Activated CD4-positive, alpha-beta T cell treated with anti-CD3 and anti-CD28 coated beads for 24 hours (primary cell): ENCODE data around the gene AP2A2.

ENCODE experiments used
- DNase-seq, 2 donors: peaks; one replicate each; pipeline ENCODE4 v3.0.0-alpha.2; 2020; ENCODE audit warnings: low read depth in 2 of 2

Gene AP2A2

GRCh38 chr11:996681-997080, 71.0 kb downstream of the AP2A2 start:
- DNase-seq: no peak

GRCh38 chr11:997907-998306, 72.2 kb downstream of the AP2A2 start:
- no peak for DNase-seq

- no peak for DNase-seq
Observed at GRCh38 chr11:999009-999408, 73.3 kb downstream of the AP2A2 start.

- DNase-seq: no peak
Observed at GRCh38 chr11:1000357-1001278, 74.9 kb downstream of the AP2A2 start.

DNA sequence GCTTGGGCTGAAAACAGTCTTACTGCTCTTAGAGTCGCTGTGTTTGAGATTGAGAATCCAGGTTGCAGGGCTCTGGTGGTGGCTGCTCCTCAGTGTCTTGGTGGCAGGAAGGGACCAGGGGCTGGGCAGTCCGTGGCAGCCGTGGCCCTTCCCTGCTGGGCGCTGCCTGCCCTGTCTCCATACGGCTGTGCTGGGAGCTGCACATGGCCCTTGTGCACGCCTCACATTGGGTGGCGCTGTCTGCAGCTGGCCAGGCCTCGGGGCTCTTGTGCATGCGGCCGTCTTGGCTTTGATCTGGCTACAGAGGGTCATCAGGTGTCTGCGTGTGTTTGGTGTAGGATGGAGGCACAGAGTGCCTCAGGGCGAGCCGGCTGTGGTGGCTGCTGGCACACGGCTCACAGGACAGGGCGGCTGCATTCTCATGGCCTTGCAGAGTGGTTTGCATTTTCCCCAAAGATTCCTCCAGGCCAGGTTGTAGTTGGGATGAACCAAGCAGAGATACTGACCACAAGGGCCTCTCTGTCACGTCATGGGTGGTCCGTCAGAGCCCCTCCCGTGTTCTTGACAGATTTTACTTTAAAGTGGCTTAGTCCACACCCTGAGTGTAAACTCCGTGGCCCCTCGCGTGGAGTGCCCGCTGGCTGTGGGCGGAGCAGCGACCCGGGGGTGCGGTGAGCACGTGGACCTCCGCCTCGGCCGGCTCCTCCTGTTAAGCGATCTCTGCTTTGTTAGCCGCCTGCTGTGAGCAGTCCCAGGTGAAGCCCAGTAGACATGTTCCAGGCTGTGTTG, 76.1 kb downstream of the AP2A2 start:
- DNase-seq: no peak

- DNase-seq: no peak
Observed at GRCh38 chr11:1002406-1002984, 76.8 kb downstream of the AP2A2 start.

DNA sequence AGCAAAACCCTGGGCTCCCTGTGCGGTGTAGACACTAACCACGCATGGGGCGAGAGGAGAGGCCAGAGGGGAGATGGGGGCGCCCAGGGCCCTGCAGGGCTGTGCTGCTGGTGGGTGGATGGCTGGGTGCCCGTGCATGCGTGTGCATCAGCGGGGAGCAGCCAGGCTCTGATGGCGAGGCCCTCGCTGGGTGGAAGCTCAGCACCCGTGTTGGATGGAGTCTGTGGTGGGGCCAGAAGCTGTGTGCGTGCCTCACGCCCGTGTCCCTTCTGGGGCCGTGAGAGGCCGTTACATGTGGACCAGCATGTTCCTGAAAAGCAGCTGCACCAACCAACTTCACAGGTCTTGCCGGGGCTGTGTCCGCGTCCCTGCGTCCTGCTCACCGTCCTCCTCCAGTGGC, 77.5 kb downstream of the AP2A2 start:
- DNase-seq: no peak

DNA sequence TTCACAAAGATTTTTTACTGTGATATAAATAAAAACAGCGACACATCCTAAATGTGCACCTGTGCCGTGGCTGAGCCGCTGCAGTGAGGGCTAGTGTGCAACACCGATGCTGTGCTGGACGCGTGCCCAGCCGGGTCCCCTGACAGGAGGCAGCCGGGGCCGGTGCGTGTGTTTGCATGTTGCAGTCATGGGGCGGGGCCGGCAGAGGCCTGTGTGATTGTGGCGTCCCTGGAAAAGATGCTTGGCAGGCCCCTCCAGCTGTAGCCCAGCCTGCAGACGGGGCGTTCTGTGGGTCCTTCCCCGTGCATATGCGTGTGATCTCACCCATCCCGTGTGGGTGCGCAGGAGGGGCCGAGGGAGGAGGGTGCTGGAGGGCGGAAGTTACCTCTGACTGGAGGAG, 80.3 kb downstream of the AP2A2 start:
- no peak for DNase-seq

GRCh38 chr11:1006762-1007161, 81.1 kb downstream of the AP2A2 start:
- no peak for DNase-seq

DNA sequence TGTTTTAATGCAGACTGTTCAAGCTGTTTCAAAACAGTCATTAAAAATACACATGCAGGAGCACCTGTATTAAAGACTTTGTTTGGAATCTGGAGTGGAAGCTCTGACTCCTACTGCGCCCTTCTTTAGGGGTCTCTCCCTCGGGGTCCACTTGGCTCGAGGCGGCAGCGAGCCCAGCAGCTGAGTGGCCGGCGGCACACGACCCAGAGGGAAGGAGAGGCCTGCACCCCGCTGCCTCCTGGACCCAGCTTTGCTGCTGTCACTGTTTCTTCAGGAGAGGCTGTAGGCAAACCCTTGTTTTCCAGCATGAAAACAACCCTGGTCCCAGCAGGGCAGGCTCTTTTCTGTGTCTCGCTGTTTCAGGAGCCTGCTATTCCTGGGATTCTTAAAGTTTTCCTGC, 81.6 kb downstream of the AP2A2 start:
- DNase-seq: no peak

GRCh38 chr11:1008001-1008802, 82.5 kb downstream of the AP2A2 start:
- DNase-seq: no peak

DNA sequence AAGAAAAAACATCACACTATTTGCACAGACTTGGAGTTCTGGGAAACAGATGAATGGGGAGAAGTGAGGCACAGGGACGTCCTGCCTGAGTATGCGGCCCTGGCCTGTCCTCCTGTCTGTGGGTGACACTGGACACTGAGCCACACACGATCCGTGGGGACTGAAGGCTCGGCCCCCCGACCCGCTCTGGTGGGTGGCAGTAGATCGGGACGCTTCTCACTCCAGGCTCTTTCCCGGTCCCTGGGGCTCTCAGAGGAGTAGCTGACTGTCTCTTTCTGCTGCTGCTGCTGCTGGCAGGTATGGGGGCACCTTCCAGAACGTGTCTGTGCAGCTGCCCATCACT, 83.1 kb downstream of the AP2A2 start:
- DNase-seq: no peak

DNA sequence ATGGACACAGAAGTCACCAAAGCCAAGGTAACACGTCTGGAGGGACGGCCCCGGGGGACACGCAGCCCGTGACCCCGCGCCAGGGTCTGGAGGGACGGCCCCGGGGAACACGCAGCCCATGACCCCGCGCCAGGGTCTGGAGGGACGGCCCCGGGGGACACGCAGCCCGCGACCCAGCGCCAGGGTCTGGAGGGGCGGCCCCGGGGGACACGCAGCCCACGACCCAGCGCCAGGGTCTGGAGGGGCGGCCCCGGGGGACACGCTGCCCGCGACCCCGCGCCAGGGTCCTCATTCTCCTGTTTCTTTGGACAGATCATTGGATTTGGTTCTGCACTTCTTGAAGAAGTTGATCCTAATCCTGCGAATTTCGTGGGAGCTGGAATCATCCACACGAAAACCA, 83.7 kb downstream of the AP2A2 start:
- DNase-seq: no peak

- DNase-seq: no peak
Observed at GRCh38 chr11:1009991-1010390, 84.3 kb downstream of the AP2A2 start.

DNA sequence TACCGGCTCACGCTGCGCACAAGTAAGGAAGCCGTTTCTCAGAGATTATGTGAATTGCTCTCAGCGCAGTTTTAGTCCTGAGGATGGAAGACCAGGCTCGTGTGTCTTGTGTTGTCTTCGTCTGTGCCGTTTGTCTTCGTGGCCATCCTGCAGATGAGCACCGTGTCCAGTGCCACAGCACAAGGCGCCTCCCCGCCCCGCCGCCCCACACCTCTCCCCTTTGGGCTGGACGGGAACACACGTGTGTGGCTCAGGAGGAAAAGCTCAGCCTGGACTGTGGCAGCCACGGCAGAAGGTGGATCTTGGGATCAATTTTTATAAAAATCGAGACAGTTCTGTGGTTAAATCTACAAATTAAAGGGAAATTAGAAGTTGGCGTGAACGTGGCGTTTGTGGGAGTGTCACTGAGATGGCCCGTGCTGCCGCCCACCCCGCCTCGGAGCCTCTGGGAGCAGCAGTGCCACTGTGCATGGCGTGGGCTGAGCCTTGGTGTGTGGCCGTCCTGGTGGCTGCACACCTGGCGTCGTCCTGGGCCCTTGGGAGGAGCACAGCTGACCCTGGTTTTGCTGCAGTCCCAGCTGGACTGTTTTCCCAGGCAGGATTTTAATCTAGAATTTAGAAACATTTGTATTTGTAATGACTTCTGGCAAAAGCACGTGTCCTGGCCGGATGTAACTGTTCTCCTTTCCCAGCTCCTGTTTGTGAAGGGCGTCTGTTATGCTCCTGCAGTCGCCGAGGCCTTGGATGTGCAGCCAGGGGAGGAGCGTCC, 85.1 kb downstream of the AP2A2 start:
- DNase-seq: no peak

GRCh38 chr11:1011320-1011698, 85.6 kb downstream of the AP2A2 start:
- no peak for DNase-seq

- no peak for DNase-seq
Observed at GRCh38 chr11:1012291-1012690, 86.6 kb downstream of the AP2A2 start.

GRCh38 chr11:1012740-1013630, 87.3 kb downstream of the AP2A2 start:
- no peak for DNase-seq

GRCh38 chr11:1013631-1013935, 87.9 kb downstream of the AP2A2 start:
- no peak for DNase-seq

DNA sequence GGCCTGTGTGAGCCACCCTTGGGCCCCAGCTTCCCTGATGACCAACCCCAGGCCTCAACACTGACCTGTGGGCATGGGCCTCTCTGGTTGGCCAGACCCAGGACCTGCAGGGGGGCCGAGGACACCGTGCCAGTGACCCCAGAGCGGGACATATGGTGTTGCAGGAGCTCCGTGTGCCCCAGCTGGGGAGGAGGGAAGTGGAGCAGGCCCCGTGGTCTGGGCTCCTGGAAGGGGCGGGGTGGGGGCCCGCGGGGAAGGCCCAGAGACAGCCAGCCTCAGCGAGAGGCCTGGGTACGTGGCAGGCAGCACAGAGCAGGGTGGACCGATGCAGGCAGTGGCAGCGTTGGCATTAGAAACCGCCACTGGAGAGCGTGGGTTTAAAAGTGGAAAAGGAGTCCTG, 88.6 kb downstream of the AP2A2 start:
- DNase-seq: no peak
